T-helper 2 cell treated with Interferon-gamma antibody and Interleukin-4, amounts not matched to agents 100 ng/mL and 5 ng/mL, for 36 hours (primary cell): ENCODE data around the gene C5AR1. TPM values are rescaled to one million over a fixed set of nuclear protein-coding genes. Genes with fewer than 3 reads are reported as not detected.
"Not testable (repeated sequence)": the region's sequence is repeated elsewhere in the genome, so short reads cannot be mapped to it uniquely, and the experiment has no call there.

Experiments
- intact Hi-C: fragments of 100-400 bp; cut with micrococcal nuclease; formaldehyde crosslinking; loops from one replicate; pipeline ENCODE4 v1.15.1; 2023
- total RNA-seq: library from RNA; stranded (reverse); gene quantifications from 2 replicates; pipeline ENCODE4 v1.2.3, GENCODE V29; 2022

The C5AR1 gene
- total RNA-seq, 1 donor from 2014 or later = 1.4 TPM

DNA sequence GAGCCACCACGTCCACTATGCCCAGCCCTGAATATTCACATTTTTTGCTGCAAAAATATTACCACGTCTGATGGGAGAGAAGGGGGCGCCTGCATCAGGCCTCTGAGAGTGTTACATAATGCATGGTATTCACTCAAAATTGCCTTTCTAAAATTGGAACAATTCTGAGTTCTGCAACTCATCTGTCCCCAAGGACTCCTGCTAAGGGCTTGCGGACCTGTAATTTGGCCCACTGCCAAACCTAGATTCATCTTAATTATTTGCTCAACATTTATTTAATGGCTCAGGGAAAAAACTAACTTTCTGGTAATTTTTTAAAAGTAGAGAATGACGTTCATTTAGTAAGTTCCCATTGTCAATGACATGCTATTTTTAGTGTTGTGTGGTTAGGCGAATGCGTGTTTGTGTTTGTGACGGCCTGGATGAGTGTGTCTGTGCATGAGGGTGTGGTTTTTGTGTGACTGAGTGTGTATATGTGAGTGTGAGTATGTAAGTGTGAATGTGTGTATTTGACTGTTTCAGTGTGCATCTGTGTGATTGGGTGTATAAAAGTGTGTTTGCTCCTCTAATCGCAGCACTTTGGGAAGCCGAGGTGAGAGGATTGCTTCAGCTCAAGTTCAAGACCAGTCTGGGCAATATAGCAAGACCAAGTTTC lies 26.1 kb upstream of the C5AR1 start:
- intact Hi-C loops = loop anchor here (1.0 kb wide), 1 partner anchor 108 kb away; no protein-coding TSS in a partner anchor

- intact Hi-C loops = loop anchor here (1.0 kb wide), 1 partner anchor 107 kb away; no protein-coding TSS in a partner anchor
Observed at GRCh38 chr19:47284324-47284899, 25.2 kb upstream of the C5AR1 start.

DNA sequence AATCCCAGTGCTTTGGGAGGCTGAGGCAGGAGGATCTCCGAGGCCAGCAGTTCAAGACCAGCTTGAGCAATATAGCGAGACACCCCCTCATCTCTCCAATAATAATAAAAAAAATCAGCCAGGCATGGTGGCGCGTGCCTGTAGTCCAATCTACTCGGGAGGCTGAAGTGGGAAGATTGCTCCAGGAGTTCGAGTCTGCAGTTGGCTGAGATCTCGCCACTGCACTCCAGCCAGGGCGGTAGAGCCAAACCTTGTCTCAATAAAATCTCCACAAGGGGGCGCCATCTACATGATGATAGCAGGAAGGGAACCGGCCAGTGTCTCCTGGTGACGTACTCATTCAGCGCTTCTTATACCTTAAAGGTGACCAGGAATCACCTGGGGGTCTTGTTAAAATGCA lies 13.6 kb upstream of the C5AR1 start:
- intact Hi-C loops = loop anchor here (1.0 to 2.0 kb wide), 2 partner anchors 95 to 131 kb away; no protein-coding TSS in a partner anchor

- intact Hi-C loops = not testable (repeated sequence)
Observed at GRCh38 chr19:47300867-47301266, 8.8 kb upstream of the C5AR1 start.

GRCh38 chr19:47302249-47302648 lies 7.4 kb upstream of the C5AR1 start:
- intact Hi-C loops = no loop called here

GRCh38 chr19:47303966-47304365 lies 5.7 kb upstream of the C5AR1 start:
- intact Hi-C loops = no loop called here

DNA sequence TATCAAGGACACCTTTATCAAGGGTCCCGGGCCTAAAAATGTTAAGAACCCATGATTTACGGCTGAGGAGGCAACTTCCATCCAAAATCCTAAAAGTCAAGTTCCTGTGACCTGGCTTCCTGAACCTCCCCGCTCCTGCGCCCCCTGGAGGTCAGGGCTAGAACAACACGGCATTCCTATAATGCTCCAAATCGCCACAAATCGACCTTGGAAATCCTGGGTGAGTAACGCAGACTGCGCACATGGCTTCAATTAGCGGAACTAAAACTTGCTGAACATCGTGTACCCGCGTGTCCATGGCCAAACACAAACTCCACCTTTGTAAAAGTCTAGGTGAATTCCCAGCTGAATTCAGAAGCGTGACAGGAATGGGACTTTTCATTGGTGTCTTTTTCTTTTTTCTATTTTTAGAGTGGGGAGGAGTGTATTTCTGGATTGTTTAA lies 4.3 kb upstream of the C5AR1 start:
- intact Hi-C loops = no loop called here

DNA sequence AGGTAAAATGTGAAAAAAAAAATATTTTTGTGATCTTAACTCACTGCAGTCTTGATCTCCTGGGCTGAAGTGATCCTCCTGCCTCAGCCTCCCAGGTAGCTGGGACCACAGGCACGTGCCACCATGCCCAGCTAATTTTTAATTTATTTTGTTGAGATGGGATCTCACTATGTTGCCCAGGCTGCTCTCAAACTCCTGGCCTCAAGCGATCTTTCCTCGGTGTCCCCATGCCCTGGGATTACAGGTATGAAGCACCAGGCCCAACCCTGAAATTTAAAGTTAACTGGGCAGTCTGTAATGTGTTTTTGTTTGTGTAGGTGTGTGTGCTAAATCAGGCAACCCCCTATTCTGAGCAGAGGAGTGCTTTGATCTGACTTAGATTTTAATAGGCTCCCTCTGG lies 3.4 kb upstream of the C5AR1 start:
- intact Hi-C loops = no loop called here

- intact Hi-C loops = no loop called here
Observed at GRCh38 chr19:47309038-47309437, 623 bp upstream of the C5AR1 start.

GRCh38 chr19:47310323-47310722 lies 662 bp downstream of the C5AR1 start:
- intact Hi-C loops = no loop called here

- intact Hi-C loops = no loop called here
Observed at GRCh38 chr19:47310819-47311218, 1.2 kb downstream of the C5AR1 start.

DNA sequence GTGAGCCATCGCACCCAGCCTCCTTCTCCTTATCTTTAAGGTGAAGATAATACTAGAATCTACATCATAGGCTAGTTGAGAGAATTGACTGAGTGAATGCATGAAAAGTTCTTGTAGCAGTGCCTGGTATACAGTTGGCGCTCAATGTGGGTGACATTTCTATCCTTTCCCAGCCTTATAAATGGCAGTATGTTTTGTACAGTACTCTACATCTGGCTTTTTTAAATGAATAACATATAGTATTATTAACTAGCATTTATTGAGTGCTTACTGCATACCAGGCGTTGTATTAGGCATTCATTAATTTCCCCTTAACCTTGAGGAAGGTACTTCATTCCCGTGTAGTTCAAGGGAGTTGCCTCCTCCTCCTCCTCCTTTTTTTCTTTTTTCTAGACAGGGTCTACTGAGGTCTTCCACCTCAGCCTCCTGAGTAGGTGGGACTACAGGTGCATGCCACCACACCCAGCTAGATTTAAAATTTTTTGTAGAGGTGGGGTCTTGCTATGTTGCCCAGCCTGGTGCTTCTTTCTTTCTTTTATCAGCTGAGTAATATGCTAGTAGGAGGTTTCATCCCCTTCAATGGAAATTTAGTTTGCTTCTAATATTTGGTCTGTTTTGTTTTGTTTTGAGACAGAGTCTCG lies 2.8 kb downstream of the C5AR1 start:
- intact Hi-C loops = no loop called here

DNA sequence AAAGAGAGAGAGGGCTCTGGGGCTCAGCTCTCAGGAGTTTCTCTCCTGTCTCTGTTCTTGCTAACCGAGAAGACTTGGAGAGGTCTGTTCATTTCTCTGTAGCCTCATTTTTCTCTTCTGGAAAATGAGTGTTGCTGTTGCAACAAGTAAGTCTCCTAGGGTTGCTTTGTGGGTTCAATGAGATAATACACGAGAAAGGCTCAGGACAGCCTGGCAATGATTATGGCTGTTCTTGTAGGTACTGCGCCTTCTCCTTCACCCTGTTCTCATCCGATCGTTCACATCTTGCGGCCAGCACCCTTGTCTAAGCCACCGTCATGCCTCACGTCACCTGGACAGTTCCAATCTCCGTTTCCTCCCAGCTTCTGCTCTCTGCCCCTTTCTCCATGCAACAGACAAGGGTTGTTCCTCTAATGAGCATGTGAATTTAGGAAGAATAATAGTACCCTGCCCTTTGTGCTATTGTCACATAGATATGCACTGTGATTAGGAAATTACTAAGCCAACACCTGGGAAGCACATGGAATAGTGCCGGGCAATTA lies 4.2 kb downstream of the C5AR1 start:
- intact Hi-C loops = no loop called here

DNA sequence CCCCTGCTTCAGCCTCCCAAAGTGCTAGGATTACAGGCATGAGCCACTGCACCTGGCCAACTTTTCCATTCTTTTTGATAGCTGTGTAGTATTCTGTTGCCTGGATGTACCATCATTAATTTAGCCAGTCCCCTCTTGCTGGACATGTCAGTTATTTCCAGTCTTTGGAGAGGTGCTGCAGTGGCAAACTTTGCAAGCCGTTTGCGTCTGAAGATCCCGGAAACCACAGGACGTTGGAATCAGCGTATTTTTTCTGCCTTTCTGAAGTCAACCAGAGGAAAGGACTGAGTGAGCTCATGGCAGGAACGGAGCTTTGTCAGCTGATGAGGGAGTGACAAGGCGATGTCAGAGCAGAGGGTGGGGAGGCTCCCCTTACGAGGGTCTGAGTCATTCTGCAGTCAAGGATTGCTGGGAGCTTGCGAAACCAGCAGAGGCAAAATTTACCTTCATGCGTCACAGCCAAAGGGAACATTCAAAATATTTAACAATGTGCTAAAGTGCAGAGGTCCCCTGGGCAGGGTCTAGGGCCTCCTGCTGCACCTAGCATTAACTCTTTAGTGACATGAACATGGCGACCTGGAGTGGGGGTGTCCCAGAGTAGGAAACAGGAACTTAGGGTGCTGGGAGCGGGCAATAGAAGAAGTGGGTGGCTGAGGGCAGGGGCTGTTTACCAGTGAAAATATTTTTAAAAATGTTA lies 5.6 kb downstream of the C5AR1 start:
- intact Hi-C loops = no loop called here

GRCh38 chr19:47316513-47316912 lies 6.9 kb downstream of the C5AR1 start:
- intact Hi-C loops = no loop called here

DNA sequence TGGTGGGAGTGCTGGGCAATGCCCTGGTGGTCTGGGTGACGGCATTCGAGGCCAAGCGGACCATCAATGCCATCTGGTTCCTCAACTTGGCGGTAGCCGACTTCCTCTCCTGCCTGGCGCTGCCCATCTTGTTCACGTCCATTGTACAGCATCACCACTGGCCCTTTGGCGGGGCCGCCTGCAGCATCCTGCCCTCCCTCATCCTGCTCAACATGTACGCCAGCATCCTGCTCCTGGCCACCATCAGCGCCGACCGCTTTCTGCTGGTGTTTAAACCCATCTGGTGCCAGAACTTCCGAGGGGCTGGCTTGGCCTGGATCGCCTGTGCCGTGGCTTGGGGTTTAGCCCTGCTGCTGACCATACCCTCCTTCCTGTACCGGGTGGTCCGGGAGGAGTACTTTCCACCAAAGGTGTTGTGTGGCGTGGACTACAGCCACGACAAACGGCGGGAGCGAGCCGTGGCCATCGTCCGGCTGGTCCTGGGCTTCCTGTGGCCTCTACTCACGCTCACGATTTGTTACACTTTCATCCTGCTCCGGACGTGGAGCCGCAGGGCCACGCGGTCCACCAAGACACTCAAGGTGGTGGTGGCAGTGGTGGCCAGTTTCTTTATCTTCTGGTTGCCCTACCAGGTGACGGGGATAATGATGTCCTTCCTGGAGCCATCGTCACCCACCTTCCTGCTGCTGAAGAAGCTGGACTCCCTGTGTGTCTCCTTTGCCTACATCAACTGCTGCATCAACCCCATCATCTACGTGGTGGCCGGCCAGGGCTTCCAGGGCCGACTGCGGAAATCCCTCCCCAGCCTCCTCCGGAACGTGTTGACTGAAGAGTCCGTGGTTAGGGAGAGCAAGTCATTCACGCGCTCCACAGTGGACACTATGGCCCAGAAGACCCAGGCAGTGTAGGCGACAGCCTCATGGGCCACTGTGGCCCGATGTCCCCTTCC lies 10.5 kb downstream of the C5AR1 start:
- intact Hi-C loops = no loop called here

- intact Hi-C loops = no loop called here
Observed at GRCh38 chr19:47321630-47322029, 12.0 kb downstream of the C5AR1 start.

GRCh38 chr19:47322058-47322457 lies 12.4 kb downstream of the C5AR1 start:
- intact Hi-C loops = no loop called here

DNA sequence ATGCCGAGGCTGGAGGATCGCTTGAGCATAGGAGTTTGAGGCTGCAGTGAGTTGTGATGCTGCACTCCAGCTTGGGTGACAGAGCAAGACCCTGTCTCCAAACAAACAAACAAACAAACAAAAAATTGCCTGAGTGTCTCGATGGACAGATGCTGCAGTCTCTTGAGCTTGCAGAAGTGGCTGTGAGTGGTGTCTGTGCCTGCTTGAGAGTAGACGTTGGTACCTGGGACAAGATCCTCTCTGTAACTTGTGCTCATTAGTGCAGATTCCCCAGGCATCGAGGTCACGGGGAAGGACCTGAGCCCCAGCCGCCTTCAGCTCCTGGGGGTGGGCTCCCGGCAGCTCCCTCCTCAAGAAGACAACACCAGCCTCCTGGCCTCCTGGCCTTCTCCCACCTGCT lies 13.7 kb downstream of the C5AR1 start:
- intact Hi-C loops = no loop called here

DNA sequence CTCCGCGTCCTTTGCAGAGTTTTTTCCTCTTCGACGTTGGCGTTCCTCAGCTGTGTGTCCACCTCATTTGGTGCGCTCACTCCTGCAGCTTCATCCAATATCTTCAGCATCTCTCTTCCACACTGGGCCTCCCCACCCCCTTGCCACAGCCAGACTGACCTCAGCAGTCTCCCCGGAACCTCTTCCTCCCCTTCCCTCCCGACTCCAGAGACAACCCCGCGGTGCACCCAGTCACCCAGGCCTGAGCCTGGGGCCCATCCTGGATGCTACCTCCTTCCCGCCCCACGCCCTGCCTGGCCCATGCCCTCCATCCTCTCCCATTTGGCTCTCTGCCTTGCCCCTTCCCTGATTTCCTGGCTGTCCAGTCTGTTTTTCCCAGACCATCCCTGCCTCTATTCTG lies 14.2 kb downstream of the C5AR1 start:
- intact Hi-C loops = no loop called here

DNA sequence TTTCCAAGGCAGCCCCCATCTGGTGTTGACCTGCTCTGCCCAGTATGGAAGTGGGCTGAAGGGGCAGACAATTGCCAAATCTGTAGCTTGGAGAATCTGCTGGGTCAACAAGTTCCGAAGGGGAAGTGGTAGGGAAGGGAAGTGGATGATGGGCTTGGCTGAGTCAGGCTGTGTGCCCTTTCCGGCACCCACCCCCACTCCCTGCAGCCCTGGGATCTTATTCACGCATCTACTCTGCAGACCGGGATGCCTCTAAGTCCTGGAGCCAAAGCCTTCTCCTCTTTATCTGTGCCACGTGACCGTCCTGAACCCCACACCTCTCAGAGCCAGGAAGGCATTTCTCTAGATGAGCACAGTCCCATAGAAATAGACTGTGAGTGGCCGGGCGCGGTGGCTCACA lies 14.8 kb downstream of the C5AR1 start:
- intact Hi-C loops = no loop called here
